Ascending aorta (tissue), 2 donors: Measurements from ENCODE around the gene AGO4. TPM values are rescaled to one million over a fixed set of nuclear protein-coding genes. Genes with fewer than 3 reads are reported as not detected.
"Not testable (repeated sequence)": the region's sequence is repeated elsewhere in the genome, so short reads cannot be mapped to it uniquely, and the experiment has no call there.

Experiments
- DNase-seq, 2 donors: peaks; one replicate each; pipeline ENCODE4 v3.0.0-alpha.2; 2019; ENCODE audit warnings: low spot score in 2 of 2
- H3K27ac ChIP-seq, 2 donors: fragments of 200-600 bp; sonication (generic); one replicate each; pipeline ENCODE4 v1.5.1; 2016 to 2017; ENCODE audit warnings: mild to moderate bottlenecking in 1 of 2
- H3K27me3 ChIP-seq: fragments of 200-600 bp; sonication (generic); one replicate; pipeline ENCODE4 v1.5.1; 2017
- H3K36me3 ChIP-seq, 2 donors: fragments of 200-600 bp; sonication (generic); one replicate each; pipeline ENCODE4 v1.5.1; 2016
- H3K4me1 ChIP-seq, 2 donors: fragments of 200-600 bp; sonication (generic); one replicate each; pipeline ENCODE4 v1.5.1; 2016 to 2017; ENCODE audit warnings: mild to moderate bottlenecking in 1 of 2
- H3K4me3 ChIP-seq, 2 donors: fragments of 200-600 bp; sonication (generic); one replicate each; pipeline ENCODE4 v1.5.1; 2016 to 2017; ENCODE audit warnings: mild to moderate bottlenecking in 1 of 2
- H3K9me3 ChIP-seq, 2 donors: fragments of 200-600 bp; sonication (generic); one replicate each; pipeline ENCODE4 v1.5.1; 2016
- intact Hi-C: fragments of 100-400 bp; cut with DNase I; formaldehyde crosslinking; loops from one replicate; pipeline ENCODE4 v1.15.1; 2023
- total RNA-seq: library from RNA; depleted of rRNA; stranded (reverse); fragments of >200 nt; gene quantifications from one replicate; pipeline ENCODE4 v1.1.0, GENCODE V29; 2016
- TF ChIP-seq, protein P1 (sequence below), 3 experiments: fragments of 200-600 bp in 2 of 3; fragments of 450-650 bp in 1 of 3; sonication (generic) in 2 of 3; IDR thresholded peaks; one replicate each; pipeline ENCODE4 v1.5.1; 2016 to 2019; ENCODE audit warnings: antibody characterized with exemption in 3 of 3, mild to moderate bottlenecking in 1 of 3, moderate library complexity in 1 of 3

AGO4 gene
- total RNA-seq, 1 donor from 2014 or later = 40.4 TPM

DNA sequence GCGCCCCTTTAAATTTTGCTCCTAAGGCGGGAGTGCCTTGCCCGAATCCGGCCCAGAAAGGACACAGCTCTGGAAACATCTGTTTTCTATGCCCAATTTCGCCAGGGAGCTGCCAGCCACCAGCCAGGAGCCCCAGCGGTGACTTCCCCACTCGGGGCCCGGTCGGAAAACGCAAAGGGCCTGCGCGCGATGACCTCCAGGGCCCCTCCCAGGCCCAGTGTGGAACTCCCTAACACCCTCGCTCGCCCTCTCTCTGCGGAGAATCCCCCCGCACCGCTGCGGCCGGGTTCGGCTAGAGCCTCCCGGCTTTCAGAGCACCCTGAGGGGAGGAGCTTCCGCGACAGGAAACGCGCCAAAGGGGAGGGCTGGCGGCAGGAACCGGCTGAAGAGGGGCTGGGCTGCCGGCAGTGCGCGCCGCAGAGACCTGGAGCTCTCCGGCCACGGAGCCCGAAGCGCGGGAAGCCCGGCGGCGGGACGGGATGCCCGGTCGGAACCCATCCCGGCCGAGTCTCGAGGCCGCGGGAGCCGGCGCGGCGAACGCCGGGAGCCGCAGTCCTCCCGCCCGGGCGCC lies 38.5 kb upstream of the AGO4 start:
- intact Hi-C loops = no loop called here
- Histone ChIP-seq H3K4me3 (peak overlapping the region; percentile 60 to 93), H3K27ac (peak overlapping the region; percentile 20 to 73), H3K27me3 (no peaks in the 10 kb centered on the region), H3K4me1 (peaks cover 0 to 4% of the 10 kb centered on the region in 2 donors), H3K9me3 (no peaks in the 10 kb centered on the region), H3K36me3 (no peaks in the 10 kb centered on the region)
- DNase-seq = peak; percentile 22 to 84
- TF ChIP-seq, protein P1, sequence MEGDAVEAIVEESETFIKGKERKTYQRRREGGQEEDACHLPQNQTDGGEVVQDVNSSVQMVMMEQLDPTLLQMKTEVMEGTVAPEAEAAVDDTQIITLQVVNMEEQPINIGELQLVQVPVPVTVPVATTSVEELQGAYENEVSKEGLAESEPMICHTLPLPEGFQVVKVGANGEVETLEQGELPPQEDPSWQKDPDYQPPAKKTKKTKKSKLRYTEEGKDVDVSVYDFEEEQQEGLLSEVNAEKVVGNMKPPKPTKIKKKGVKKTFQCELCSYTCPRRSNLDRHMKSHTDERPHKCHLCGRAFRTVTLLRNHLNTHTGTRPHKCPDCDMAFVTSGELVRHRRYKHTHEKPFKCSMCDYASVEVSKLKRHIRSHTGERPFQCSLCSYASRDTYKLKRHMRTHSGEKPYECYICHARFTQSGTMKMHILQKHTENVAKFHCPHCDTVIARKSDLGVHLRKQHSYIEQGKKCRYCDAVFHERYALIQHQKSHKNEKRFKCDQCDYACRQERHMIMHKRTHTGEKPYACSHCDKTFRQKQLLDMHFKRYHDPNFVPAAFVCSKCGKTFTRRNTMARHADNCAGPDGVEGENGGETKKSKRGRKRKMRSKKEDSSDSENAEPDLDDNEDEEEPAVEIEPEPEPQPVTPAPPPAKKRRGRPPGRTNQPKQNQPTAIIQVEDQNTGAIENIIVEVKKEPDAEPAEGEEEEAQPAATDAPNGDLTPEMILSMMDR (IDR thresholded peaks at IDR 0.05) = no peak

DNA sequence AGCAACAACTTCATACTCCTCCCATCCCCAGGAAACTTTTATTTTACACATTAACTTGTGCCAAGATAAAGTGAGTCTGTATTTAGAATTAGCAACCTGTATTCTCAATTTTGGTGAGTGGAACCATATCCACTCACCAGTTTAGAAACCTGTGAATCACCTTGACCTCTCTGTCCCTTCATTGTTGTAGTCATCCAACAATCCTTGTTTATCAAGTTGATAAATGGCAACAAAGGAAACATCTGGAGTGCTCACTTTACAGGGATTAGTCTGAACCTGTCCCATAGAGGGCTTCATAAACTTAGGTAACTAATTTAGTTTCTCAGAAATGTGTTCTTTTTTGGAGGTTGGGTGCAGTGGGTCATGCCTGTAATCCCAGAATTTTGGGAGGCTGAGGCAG lies 34.1 kb upstream of the AGO4 start:
- TF ChIP-seq, protein P1 (IDR thresholded peaks at IDR 0.05) = no peak
- Histone ChIP-seq H3K4me1 (peaks cover 0 to 2% of the 10 kb centered on the region in 2 donors), H3K9me3 (no peaks in the 10 kb centered on the region), H3K4me3 (no peak overlapping the region), H3K36me3 (no peaks in the 10 kb centered on the region), H3K27ac (no peak overlapping the region), H3K27me3 (no peaks in the 10 kb centered on the region)
- DNase-seq = no peak
- intact Hi-C loops = loop anchor here (2.0 to 10.0 kb wide), 6 partner anchors 47 to 579 kb away; partner anchors contain the start of genes C1orf216, KIAA0319L, NCDN and SFPQ

- H3K9me3 ChIP-seq, DNase-seq, H3K27me3 ChIP-seq, H3K27ac ChIP-seq, H3K36me3 ChIP-seq, H3K4me3 ChIP-seq, H3K4me1 ChIP-seq: not testable (repeated sequence)
- intact Hi-C loops = loop anchor here (10.0 kb wide), 1 partner anchor 581 kb away; the partner anchor contains the start of gene SFPQ
Measured at GRCh38 chr1:35776172-35776571, 31.6 kb upstream of the AGO4 start.

DNA sequence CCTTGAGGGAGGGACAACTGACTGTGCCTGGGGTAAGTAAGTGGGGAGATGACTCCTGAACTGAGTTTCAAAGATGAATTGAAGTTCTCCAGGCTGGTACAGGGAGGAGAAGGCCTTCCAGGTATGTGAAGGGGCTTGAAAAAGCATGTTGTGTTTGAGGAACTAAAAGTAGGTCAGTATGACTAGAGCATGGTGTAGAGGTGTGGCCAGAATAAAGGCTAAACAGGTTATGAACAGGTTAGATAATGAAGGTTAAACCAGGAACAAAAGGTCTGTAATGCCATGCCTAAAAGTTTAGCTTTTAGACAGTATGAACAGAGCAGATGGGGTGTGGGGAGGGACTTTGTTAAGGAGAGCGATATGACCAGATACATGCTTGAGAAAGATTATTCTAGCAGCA lies 30.7 kb upstream of the AGO4 start:
- no peaks in the 10 kb centered on the region for H3K36me3 ChIP-seq
- H3K4me3 ChIP-seq = no peak overlapping the region
- H3K27me3 ChIP-seq = no peaks in the 10 kb centered on the region
- H3K27ac ChIP-seq = no peak overlapping the region
- TF ChIP-seq, protein P1 (IDR thresholded peaks at IDR 0.05) = no peak
- intact Hi-C loops = loop anchor here (10.0 kb wide), 1 partner anchor 582 kb away; the partner anchor contains the start of gene SFPQ
- no peaks in the 10 kb centered on the region for H3K9me3 ChIP-seq
- no peaks in the 10 kb centered on the region for H3K4me1 ChIP-seq
- DNase-seq = no peak

- no peak for DNase-seq
- intact Hi-C loops = no loop called here
- Histone ChIP-seq H3K27ac (no peak overlapping the region), H3K4me3 (no peak overlapping the region), H3K9me3 (no peaks in the 10 kb centered on the region), H3K36me3 (no peaks in the 10 kb centered on the region), H3K27me3 (no peaks in the 10 kb centered on the region), H3K4me1 (no peaks in the 10 kb centered on the region)
- TF ChIP-seq, protein P1 (IDR thresholded peaks at IDR 0.05) = no peak
Measured at GRCh38 chr1:35783055-35783583, 24.7 kb upstream of the AGO4 start.

- H3K27me3 ChIP-seq, H3K9me3 ChIP-seq, H3K4me3 ChIP-seq, DNase-seq, H3K36me3 ChIP-seq, H3K27ac ChIP-seq, intact Hi-C loops, H3K4me1 ChIP-seq: not testable (repeated sequence)
Measured at GRCh38 chr1:35784364-35784763, 23.5 kb upstream of the AGO4 start.
